ENCODE measurements around the gene JMJD1C.

GRCh38 chr10:63415640-63416244 lies 50.0 kb downstream of the JMJD1C start:
- TF ChIP-seq TEAD4 (CRISPR knock-in tag; IDR thresholded peaks at IDR 0.05) (no peak), ZSCAN18 (CRISPR knock-in tag; IDR thresholded peaks at IDR 0.05) (no peak), ATF3 (CRISPR knock-in tag; conservative IDR thresholded peaks at IDR 0.05) (no peak), JUN (CRISPR knock-in tag; IDR thresholded peaks at IDR 0.05) (no peak)
